EH (cell line): ENCODE results near the gene PPP2R2C.

Source experiments
- DNase-seq: peaks from one replicate; pipeline ENCODE4 v3.0.0-alpha.2; 2015; ENCODE audit warnings: low read depth

Gene PPP2R2C

GRCh38 chr4:6472387-6473263 is at the start of gene PPP2R2C:
Gene PPP2R2C, minus strand, starts transcription at chr4:6472614. Its CDS starts 385 bp downstream, at chr4:6472229.
- no peak for DNase-seq

- DNase-seq: no peak
Observed at GRCh38 chr4:6520978-6521377, 48.6 kb upstream of the PPP2R2C start.

GRCh38 chr4:6520051-6520636 is 47.7 kb upstream of the PPP2R2C start:
- no peak for DNase-seq

GRCh38 chr4:6517171-6517570 is 44.8 kb upstream of the PPP2R2C start:
- DNase-seq: no peak

GRCh38 chr4:6516762-6517161 is 44.3 kb upstream of the PPP2R2C start:
- peak; percentile 7 for DNase-seq

GRCh38 chr4:6516281-6516680 is 43.9 kb upstream of the PPP2R2C start:
- no peak for DNase-seq

GRCh38 chr4:6513678-6514077 is 41.3 kb upstream of the PPP2R2C start:
- DNase-seq: no peak

- DNase-seq: no peak
Observed at GRCh38 chr4:6509587-6509986, 37.2 kb upstream of the PPP2R2C start.

- no peak for DNase-seq
Observed at GRCh38 chr4:6507345-6507744, 34.9 kb upstream of the PPP2R2C start.

- DNase-seq: no peak
Observed at GRCh38 chr4:6506616-6507140, 34.3 kb upstream of the PPP2R2C start.

- no peak for DNase-seq
Observed at GRCh38 chr4:6504900-6505496, 32.6 kb upstream of the PPP2R2C start.

- no peak for DNase-seq
Observed at GRCh38 chr4:6502747-6503465, 30.5 kb upstream of the PPP2R2C start.

- DNase-seq: no peak
Observed at GRCh38 chr4:6502147-6502546, 29.7 kb upstream of the PPP2R2C start.

- DNase-seq: no peak
Observed at GRCh38 chr4:6501171-6501570, 28.8 kb upstream of the PPP2R2C start.

GRCh38 chr4:6500481-6501140 is 28.2 kb upstream of the PPP2R2C start:
- DNase-seq: no peak

GRCh38 chr4:6499238-6499600 is 26.8 kb upstream of the PPP2R2C start:
- no peak for DNase-seq

GRCh38 chr4:6498511-6499237 is 26.3 kb upstream of the PPP2R2C start:
- no peak for DNase-seq

- no peak for DNase-seq
Observed at GRCh38 chr4:6497796-6498195, 25.4 kb upstream of the PPP2R2C start.

GRCh38 chr4:6495736-6496135 is 23.3 kb upstream of the PPP2R2C start:
- DNase-seq: no peak

GRCh38 chr4:6495296-6495590 is 22.8 kb upstream of the PPP2R2C start:
- DNase-seq: no peak
